GM21381 (cell line): Measurements from ENCODE around the gene USF2.
"Not testable (repeated sequence)": the region's sequence is repeated elsewhere in the genome, so short reads cannot be mapped to it uniquely, and the experiment has no call there.

Source experiments
- ATAC-seq: cut with Tn5 transposase; IDR thresholded peaks from one replicate; pipeline ENCODE4 v1.9.1; 2021; ENCODE audit warnings: mild to moderate bottlenecking, moderate library complexity; ENCODE audit not compliant: unreplicated experiment

USF2 gene, protein sequence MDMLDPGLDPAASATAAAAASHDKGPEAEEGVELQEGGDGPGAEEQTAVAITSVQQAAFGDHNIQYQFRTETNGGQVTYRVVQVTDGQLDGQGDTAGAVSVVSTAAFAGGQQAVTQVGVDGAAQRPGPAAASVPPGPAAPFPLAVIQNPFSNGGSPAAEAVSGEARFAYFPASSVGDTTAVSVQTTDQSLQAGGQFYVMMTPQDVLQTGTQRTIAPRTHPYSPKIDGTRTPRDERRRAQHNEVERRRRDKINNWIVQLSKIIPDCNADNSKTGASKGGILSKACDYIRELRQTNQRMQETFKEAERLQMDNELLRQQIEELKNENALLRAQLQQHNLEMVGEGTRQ

GRCh38 chr19:35268536-35269437 is at the start of gene USF2:
TSS of gene USF2 (plus strand) at chr19:35268962. CDS start at chr19:35269102, 140 bp downstream.
- peak; percentile 35 for ATAC-seq

DNA sequence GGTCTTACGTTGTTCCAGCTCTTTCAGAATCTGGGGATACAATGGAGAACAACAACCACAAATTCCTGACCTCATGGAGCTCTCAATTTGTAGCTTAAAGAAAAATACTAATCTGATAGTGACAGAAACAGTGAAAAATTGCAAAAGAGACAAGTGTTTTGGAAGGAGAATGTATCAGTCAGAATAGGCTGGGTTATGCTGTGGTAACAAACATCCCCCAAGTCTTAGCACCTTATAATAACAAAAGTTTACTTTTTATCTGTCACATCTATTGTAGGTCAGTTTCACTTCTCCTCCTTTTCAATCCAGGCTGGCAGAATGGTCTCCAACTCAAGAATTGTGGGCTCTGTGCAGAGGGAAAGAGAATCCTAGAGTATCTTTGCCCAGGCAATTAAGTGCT is 49.8 kb upstream of the USF2 start:
- ATAC-seq: no peak

GRCh38 chr19:35220315-35220921 is 48.3 kb upstream of the USF2 start:
- ATAC-seq: no peak

DNA sequence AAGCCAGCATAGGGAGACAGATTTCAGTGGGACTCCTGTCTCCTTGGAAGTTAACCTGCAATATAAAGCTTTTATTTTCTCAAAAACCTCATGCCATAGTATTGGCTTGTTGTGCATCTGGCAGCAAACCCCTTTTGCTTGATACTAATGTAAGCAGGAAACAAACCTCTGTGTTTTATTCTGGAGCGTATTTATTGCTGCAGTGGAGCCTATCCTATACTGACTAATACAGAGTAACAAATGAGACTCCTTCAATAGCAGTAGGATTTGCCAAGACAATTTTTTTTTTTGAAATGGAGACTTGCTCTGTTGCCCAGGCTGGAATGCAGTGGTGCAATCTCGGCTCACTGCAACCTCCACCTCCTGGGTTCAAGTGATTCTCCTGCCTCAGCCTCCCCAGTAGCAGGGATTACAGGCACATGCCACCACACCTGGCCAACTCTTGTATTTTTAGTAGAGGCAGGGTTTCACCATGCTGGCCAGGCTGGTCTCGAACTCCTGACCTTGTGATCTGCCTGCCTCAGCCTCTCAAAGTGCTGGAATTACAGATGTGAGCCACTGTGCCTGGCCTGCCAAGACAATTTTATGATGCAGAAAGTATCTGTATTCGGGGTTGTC is 47.7 kb upstream of the USF2 start:
- not testable (repeated sequence) for ATAC-seq

- no peak for ATAC-seq
These were observed 46.3 kb upstream of the USF2 start for GRCh38 chr19:35222373-35223015.

- no peak for ATAC-seq
These were observed 45.5 kb upstream of the USF2 start for GRCh38 chr19:35223084-35223790.

DNA sequence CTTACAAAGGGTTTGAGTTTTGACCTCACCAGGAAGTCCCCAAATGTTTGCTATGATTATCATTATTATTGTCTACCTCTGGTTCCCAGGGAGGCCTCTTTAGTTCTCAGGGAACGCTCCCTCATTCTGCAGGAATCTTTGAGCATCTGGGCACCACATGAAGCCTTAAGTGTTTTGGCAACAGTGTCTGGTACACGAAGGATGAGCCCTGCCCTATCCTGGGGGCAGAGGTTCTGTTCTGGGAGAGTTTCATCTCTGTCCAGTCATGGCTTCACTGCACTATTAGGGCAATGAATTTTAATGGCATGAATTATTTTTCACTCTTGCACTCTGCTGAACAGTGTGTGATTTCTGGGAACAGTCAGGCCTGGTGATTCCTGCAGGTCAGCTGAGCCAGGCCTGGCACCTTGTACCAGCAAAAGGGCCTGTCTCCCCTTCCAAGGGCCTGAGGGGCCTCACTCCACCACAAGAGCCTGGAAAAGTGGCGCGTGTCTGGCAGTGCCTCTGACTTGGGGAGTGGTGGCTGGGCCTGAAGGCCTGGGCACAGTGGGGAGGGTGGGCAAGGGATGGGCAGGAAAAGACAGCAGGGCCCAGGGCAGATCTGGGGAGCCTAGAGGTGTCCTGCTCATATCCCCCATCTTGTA is 44.8 kb upstream of the USF2 start:
- ATAC-seq: no peak

- ATAC-seq: no peak
These were observed 43.8 kb upstream of the USF2 start for GRCh38 chr19:35224681-35225571.

GRCh38 chr19:35225951-35226350 is 42.8 kb upstream of the USF2 start:
- no peak for ATAC-seq

GRCh38 chr19:35226748-35227147 is 42.0 kb upstream of the USF2 start:
- ATAC-seq: no peak

DNA sequence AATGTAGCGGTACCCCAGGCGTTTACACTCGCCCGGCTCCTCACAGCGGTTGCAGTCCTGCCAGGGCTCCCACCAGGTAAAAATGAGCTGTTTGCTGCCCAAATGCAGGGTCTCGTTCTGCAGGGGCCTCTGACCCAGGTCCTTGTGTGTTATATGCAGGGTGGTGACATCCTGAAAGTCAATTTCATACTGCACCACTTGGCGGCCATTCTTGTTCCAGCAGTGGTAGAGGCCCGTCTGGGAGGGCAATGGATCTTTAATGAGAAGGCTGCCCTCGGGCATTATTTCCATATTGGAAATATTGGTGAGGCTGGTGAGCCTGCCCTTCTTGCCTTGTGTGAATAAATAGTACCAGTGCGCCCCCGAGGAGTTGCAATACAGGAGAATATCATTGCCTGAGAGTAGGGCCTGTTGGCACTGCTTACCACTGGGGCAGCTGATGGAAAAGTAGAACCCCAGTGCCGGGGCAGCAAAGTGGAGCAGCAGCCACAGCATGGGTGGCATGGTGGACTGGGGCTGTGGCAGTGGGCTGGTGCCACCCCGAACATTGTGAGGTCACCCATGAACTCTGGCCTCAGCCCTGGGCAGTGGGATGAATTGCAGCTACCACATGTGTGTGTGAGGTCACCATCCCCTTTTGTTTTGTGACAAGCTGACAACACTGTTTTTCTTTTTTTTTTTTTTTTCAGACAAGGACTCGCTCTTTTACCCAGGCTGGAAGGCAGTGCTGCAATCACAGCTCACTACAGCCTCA is 40.4 kb upstream of the USF2 start, which contains the start of gene FAM187B:
Gene FAM187B, minus strand, starts transcription at position 563 of the 754 bp plus-strand sequence. Its CDS starts 59 bp downstream, at position 504.
- no peak for ATAC-seq

- ATAC-seq: no peak
These were observed 39.2 kb upstream of the USF2 start for GRCh38 chr19:35229601-35230000.

DNA sequence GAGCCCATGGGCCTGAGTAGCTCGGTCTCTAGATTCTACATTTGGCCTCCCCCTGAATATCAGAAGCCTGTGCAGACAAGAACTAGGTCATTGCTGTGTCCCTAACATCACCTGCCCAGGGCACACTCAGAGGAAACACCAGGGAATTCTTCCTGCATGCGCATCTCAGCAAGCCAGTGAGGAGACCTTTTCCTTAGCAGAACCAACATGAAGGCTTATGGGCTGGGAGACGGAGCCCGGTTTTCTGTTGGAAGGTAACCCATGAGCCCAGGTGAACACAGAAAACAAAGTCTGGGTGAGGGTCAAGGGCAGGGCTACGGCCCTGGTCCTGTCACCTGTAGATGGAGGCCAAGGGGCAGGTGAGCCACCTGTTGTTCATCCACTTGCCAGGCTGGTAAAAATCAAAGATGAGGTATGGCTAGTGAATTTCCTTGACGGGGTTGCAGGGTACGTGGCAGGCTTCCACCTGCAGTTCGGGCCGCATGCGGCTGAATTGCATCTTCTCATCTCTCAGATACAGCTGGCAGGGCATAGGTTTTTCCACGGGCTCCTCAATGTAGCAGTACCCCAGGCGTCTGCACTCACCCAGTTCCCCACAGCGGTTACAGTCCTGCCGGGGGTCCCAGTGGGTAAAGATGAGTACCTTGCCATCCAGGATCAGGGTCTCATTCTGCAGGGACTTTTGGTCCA is 36.7 kb upstream of the USF2 start:
- ATAC-seq: no peak

DNA sequence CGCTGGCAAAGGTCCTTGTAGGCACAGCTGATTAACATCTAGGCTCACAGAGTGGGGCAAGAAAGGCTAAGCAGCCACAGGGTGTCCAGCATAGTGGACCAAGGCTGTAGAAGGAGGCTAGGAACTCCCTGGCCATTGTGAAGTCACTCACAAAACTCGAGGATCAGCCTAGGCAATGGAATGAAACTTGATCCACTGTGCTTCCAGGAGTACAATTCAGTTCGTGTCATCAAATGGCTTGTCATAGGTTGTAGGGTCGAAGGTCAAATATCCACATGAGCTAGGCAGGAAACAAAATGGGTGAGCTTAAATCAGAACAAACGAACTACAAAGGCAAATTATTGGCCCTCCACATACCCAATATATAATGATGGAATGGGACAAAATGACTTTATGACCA is 35.9 kb upstream of the USF2 start:
- ATAC-seq: no peak

GRCh38 chr19:35236638-35237400 is 31.9 kb upstream of the USF2 start:
- no peak for ATAC-seq

- not testable (repeated sequence) for ATAC-seq
These were observed 29.2 kb upstream of the USF2 start for GRCh38 chr19:35239597-35239996.
